ENCODE results near the gene TLL2.

The TLL2 gene

GRCh38 chr10:96366508-96366907, 147.2 kb downstream of the TLL2 start:
- no peak for TF ChIP-seq CTCF (IDR thresholded peaks at IDR 0.05; ENCODE audit: control extremely low read depth, extremely low read depth, low read depth, missing control alignments)
- ChIA-PET CTCF (interaction anchor here (1.1 to 3.8 kb wide), 3 partner anchors 10 to 27 kb away, joined by 3 to 38 read pairs (median 4); no protein-coding TSS in a partner anchor), POLR2A (no interaction called here)
- DNase-seq (ENCODE audit: extremely low spot score) = no peak

GRCh38 chr10:96365571-96365970, 148.2 kb downstream of the TLL2 start:
- ChIA-PET CTCF (interaction anchor here (0.7 to 3.8 kb wide), 6 partner anchors 11 to 348 kb away, joined by 3 to 38 read pairs (median 4); no protein-coding TSS in a partner anchor), POLR2A (no interaction called here)
- no peak for TF ChIP-seq CTCF (IDR thresholded peaks at IDR 0.05; ENCODE audit: control extremely low read depth, extremely low read depth, low read depth, missing control alignments)
- no peak for DNase-seq (ENCODE audit: extremely low spot score)

- no peak for DNase-seq (ENCODE audit: extremely low spot score)
- POLR2A ChIA-PET = no interaction called here
- CTCF ChIA-PET = interaction anchor here (0.9 kb wide), 1 partner anchor 9 kb away, joined by 3 read pairs; no protein-coding TSS in a partner anchor
- TF ChIP-seq CTCF (IDR thresholded peaks at IDR 0.05; ENCODE audit: control extremely low read depth, extremely low read depth, low read depth, missing control alignments) = no peak
Measured at GRCh38 chr10:96360766-96361165, 153.0 kb downstream of the TLL2 start.

GRCh38 chr10:96360331-96360730, 153.4 kb downstream of the TLL2 start:
- ChIA-PET CTCF (interaction anchor here (0.9 kb wide), 1 partner anchor 10 kb away, joined by 3 read pairs; no protein-coding TSS in a partner anchor), POLR2A (no interaction called here)
- DNase-seq (ENCODE audit: extremely low spot score) = no peak
- TF ChIP-seq CTCF (IDR thresholded peaks at IDR 0.05; ENCODE audit: control extremely low read depth, extremely low read depth, low read depth, missing control alignments) = no peak

GRCh38 chr10:96359616-96360015, 154.1 kb downstream of the TLL2 start:
- CTCF ChIA-PET = interaction anchor here (0.8 to 2.7 kb wide), 6 partner anchors 11 to 25 kb away, joined by 3 to 9 read pairs (median 3); no protein-coding TSS in a partner anchor
- DNase-seq (ENCODE audit: extremely low spot score) = no peak

GRCh38 chr10:96358851-96359540, 154.7 kb downstream of the TLL2 start, which contains the start of gene OPALIN:
Gene OPALIN, minus strand, starts transcription at chr10:96359002. Its CDS starts 106 bp downstream, at chr10:96358896.
- ChIA-PET CTCF (interaction anchor here (0.8 to 2.7 kb wide), 8 partner anchors 11 to 342 kb away, joined by 3 to 9 read pairs (median 3); no protein-coding TSS in a partner anchor), POLR2A (no interaction called here)

More at GRCh38 chr10:96359616-96360015, 154.1 kb downstream of the TLL2 start:
- no peak for TF ChIP-seq CTCF (IDR thresholded peaks at IDR 0.05; ENCODE audit: control extremely low read depth, extremely low read depth, low read depth, missing control alignments)
- POLR2A ChIA-PET = no interaction called here

More at GRCh38 chr10:96358851-96359540, 154.7 kb downstream of the TLL2 start, which contains the start of gene OPALIN:
- no peak for TF ChIP-seq CTCF (IDR thresholded peaks at IDR 0.05; ENCODE audit: control extremely low read depth, extremely low read depth, low read depth, missing control alignments)
- DNase-seq (ENCODE audit: extremely low spot score) = no peak

All from GM10248 (cell line).